Memory B cell (primary cell): ENCODE results near the gene GNG7.
"Not testable (repeated sequence)": the region's sequence is repeated elsewhere in the genome, so short reads cannot be mapped to it uniquely, and the experiment has no call there.

Experiments
- ATAC-seq: fragments of 150-1000 bp; cut with Tn5 transposase; 2 replicates; pipeline ENCODE4 v1.10.0; 2021; ENCODE audit warnings: low read depth, mild to moderate bottlenecking, moderate library complexity
- DNase-seq, 2 donors: peaks; one replicate each; pipeline ENCODE4 v3.0.0; 2022; ENCODE audit warnings: low spot score in 2 of 2
- H3K27ac Mint-ChIP-seq: one replicate; pipeline ENCODE4 v1.8.0; 2022; ENCODE audit warnings: mild to moderate bottlenecking, moderate library complexity, mixed read lengths
- H3K27me3 Mint-ChIP-seq: one replicate; pipeline ENCODE4 v1.8.0; 2022; ENCODE audit warnings: mixed read lengths
- H3K36me3 Mint-ChIP-seq: one replicate; pipeline ENCODE4 v1.8.0; 2022; ENCODE audit warnings: mild to moderate bottlenecking, mixed read lengths
- H3K4me1 Mint-ChIP-seq: one replicate; pipeline ENCODE4 v1.8.0; 2022; ENCODE audit warnings: mixed read lengths
- H3K4me3 Mint-ChIP-seq: one replicate; pipeline ENCODE4 v1.8.0; 2022; ENCODE audit warnings: mild to moderate bottlenecking, moderate library complexity, mixed read lengths
- H3K9me3 Mint-ChIP-seq: one replicate; pipeline ENCODE4 v1.8.0; 2022; ENCODE audit warnings: mixed read lengths

The GNG7 gene

GRCh38 chr19:2549701-2550191 is 152.7 kb downstream of the GNG7 start:
- DNase-seq (no peak), ATAC-seq (no peak)
- H3K4me1 Mint-ChIP-seq, result peaks cover 20% of the 10 kb centered on the region
- no peak overlapping the region for H3K4me3 Mint-ChIP-seq
- no peaks in the 10 kb centered on the region for H3K9me3 Mint-ChIP-seq
- H3K27ac Mint-ChIP-seq, result peak overlapping the region; percentile 45
- H3K27me3 Mint-ChIP-seq, result no peaks in the 10 kb centered on the region
- peaks cover 10% of the 10 kb centered on the region for H3K36me3 Mint-ChIP-seq

DNA sequence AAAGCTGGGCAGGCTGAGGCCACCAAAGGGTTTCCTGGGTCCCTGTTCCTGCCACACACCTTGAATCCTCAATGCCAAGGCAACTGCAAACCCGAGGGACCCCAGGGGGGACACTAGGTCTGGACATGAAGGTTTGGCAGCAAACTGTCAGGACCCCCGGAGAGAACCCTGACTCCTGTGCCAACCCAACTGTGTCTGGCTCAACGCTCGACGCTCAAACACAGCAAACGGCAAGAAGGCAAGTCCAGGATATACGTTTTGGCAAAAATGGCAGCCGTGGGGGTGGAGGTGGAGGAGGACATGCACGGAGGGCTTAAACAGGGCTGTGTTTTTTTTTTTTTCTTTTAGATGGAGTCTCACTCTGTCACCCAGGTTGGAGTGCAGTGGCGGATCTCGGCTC is 153.5 kb downstream of the GNG7 start:
- peaks cover 10% of the 10 kb centered on the region for H3K36me3 Mint-ChIP-seq
- no peak for DNase-seq
- H3K27me3 Mint-ChIP-seq, result no peaks in the 10 kb centered on the region
- H3K27ac Mint-ChIP-seq, result no peak overlapping the region
- H3K9me3 Mint-ChIP-seq, result no peaks in the 10 kb centered on the region
- H3K4me1 Mint-ChIP-seq, result peaks cover 22% of the 10 kb centered on the region
- no peak for ATAC-seq
- H3K4me3 Mint-ChIP-seq, result no peak overlapping the region

DNA sequence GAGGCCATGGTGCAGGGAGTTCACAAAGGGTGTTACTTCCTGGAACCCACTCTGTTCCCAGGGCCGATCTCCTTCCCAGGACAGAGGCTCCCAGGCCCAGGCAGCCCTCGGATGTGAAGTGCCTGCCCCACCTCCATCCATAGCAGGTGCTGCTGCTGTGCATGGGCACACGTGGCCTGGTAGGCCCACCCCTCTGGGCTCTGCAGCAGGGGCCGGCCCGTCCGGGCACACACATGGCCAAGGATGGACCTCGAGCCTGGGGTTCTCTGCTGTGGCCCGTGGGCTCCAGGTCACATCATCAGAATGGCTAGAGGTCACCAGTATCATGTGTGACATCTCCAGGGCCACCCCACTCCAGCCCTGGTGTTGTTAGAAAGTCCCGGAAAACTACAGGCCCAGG is 154.8 kb downstream of the GNG7 start:
- Mint-ChIP-seq H3K9me3 (no peaks in the 10 kb centered on the region), H3K4me1 (peaks cover 20% of the 10 kb centered on the region), H3K4me3 (no peak overlapping the region), H3K36me3 (peaks cover 10% of the 10 kb centered on the region), H3K27ac (no peak overlapping the region), H3K27me3 (no peaks in the 10 kb centered on the region)
- no peak for ATAC-seq
- no peak for DNase-seq

DNA sequence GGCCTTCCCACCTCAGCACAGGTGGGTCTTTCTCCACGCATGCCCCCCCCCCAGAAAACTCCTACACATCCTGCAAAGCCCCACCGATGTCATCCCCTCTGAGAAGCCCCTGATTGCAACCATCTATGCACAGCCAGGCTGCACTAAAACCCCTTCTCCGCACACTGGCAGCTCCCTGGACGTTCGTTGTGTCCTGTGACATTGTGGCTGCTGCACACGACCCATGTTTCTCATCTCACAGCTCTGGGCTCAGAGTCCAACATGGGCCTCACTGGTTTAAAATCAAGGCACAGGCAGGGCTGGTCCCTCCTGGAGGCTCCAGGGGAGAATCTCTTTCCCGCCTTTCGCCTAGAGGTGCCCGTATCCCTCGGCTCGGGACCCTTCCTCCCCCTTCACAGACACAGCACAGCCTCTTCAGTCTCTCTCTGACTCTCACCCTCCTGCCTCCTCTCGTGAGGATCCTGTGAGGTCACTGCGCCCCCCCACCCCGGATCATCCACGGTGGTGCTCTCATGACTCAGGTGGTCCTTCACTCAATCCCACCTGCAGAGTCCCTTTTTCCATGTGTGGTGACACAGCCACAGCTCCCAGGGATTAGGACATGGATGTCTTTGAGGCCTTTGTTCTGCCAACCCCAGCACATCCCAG is 155.3 kb downstream of the GNG7 start:
- peaks cover 10% of the 10 kb centered on the region for H3K36me3 Mint-ChIP-seq
- no peak for DNase-seq
- no peak overlapping the region for H3K4me3 Mint-ChIP-seq
- no peaks in the 10 kb centered on the region for H3K27me3 Mint-ChIP-seq
- no peak for ATAC-seq
- H3K9me3 Mint-ChIP-seq, result no peaks in the 10 kb centered on the region
- peaks cover 20% of the 10 kb centered on the region for H3K4me1 Mint-ChIP-seq
- no peak overlapping the region for H3K27ac Mint-ChIP-seq

DNA sequence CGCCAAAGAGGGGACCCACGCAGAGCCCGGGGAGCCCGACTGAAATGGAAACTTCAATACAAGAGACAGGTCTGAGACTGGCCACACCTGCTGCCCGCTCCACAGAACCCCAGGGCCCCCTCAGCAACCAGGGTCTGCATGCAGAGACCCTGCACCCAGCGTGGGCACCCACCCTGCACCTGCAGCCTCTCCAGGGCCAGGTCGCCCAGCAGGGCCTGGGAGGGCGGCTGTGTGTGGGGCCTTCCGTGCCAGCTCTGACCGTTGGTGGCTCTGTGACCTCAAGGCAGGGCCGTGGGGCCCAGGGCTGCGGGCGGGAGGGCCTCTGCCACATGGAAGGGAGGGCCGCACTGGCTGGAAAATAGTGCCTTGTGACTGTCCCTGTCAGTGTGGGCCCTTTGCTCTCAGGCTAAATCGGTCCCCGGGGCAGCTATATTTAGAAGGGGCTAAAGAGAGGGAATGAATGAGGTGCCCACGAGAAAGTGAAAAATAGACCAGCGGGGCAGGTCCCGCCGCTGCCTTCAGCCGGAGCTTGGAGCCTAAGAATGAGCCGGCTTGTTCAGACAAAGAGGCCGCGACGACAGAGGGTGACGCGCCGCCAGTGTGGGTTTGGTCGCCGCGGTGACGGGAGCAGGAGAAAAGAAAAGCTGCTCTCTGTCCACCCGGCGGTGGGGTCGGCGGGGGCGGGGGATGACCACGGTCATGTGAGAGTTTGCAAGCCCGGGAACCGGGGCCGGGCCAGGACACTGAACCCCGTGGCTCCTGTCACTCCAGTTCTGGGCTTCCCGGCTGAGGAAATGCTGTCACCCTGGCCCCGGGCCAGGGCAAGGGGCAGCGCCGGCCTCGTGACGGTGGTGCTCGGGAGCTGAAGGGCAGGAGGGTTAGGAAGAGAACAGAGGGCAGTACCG is 156.1 kb downstream of the GNG7 start:
- no peak overlapping the region for H3K27ac Mint-ChIP-seq
- H3K4me3 Mint-ChIP-seq, result peak overlapping the region; percentile 14
- DNase-seq (no peak), ATAC-seq (no peak)
- H3K9me3 Mint-ChIP-seq, result no peaks in the 10 kb centered on the region
- H3K27me3 Mint-ChIP-seq, result no peaks in the 10 kb centered on the region
- H3K36me3 Mint-ChIP-seq, result peaks cover 10% of the 10 kb centered on the region
- peaks cover 15% of the 10 kb centered on the region for H3K4me1 Mint-ChIP-seq

- H3K27me3 Mint-ChIP-seq, H3K9me3 Mint-ChIP-seq, ATAC-seq, DNase-seq, H3K36me3 Mint-ChIP-seq: not testable (repeated sequence)
- Mint-ChIP-seq H3K4me1 (peaks cover 15% of the 10 kb centered on the region), H3K27ac (peak overlapping the region; percentile 66), H3K4me3 (peak overlapping the region; percentile 48)
Measured at GRCh38 chr19:2545416-2546127, 156.9 kb downstream of the GNG7 start.

GRCh38 chr19:2544576-2545415 is 157.7 kb downstream of the GNG7 start:
- Mint-ChIP-seq H3K27me3 (no peaks in the 10 kb centered on the region), H3K27ac (peak overlapping the region; percentile 66), H3K36me3 (peaks cover 13% of the 10 kb centered on the region), H3K9me3 (no peaks in the 10 kb centered on the region), H3K4me3 (peak overlapping the region; percentile 48), H3K4me1 (peaks cover 18% of the 10 kb centered on the region)
- ATAC-seq (peak; percentile 70), DNase-seq (peak; percentile 44 to 50)

DNA sequence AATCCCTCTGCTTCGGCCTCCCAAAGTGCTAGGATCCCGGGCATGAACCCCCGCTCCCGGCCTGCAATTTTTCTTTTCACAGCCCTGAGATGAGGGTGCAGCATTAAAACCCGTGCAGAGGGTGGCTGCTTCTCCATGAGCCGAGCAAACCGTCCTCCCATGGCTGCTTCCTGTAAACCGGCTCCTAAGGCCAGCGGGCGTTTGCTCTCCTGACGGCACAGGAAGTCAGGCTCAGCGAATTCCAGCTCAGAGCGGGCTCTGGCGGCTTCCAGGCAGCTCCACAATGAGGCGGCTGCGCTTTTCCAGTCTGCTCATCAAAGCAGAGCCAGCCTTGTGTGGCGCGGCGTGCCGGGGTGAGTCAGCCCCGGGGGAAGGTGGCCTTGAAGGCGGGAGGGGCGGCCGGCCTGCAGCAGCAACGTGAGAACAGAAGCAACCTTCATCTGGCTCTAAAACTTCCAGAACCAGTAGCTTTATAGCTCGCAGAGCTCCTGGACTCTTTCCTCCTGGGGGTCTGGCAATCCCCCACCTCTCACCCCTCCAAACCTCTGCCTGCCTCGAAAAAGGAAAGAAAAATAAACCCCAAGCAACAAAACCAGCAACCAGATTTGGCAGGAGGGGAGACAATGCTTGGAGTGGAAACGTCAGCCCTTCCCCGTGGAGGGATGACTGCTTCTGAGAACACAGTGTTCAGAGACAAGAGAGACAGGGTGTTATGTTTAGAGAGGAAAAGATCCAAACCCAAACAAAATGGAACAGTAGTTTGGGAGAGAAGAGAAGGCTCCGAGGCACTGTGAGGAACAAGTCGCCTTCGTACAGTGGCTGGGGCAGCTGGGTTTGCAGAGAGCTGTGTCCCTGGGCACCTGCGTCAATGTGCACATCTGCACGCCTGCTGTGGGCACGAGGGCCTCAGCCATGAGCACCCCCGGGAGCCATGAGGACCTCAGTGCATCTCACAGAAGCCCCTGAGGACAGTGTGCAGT is 158.7 kb downstream of the GNG7 start:
- DNase-seq, result no peak
- Mint-ChIP-seq H3K4me1 (peaks cover 22% of the 10 kb centered on the region), H3K27ac (peak overlapping the region; percentile 51), H3K27me3 (no peaks in the 10 kb centered on the region), H3K36me3 (peaks cover 9% of the 10 kb centered on the region), H3K4me3 (peak overlapping the region; percentile 52), H3K9me3 (no peaks in the 10 kb centered on the region)
- ATAC-seq, result peak; percentile 67

DNA sequence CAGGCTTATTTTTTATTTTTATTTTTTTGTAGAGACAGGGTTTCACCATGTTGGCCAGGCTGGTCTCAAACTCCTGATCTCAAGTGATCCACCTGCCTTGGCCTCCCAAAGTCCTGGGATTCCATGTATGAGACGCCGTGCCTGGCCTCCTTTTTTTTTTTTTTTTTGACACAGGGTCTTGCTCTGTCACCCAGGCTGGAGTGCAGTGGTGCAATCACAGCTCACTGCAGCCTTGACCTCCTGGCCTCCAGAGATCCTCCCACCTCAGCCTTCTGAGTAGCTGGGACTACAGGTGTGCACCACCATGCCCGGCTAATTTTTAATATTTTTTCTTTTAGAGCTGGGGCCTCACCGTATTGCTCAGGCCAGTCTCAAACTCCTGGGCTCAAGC is 159.4 kb downstream of the GNG7 start:
- H3K9me3 Mint-ChIP-seq, H3K27ac Mint-ChIP-seq: not testable (repeated sequence)

GRCh38 chr19:2542341-2543069 is 160.0 kb downstream of the GNG7 start:
- Mint-ChIP-seq H3K4me1 (peaks cover 22% of the 10 kb centered on the region), H3K36me3 (peaks cover 12% of the 10 kb centered on the region), H3K27me3 (no peaks in the 10 kb centered on the region), H3K4me3 (no peak overlapping the region), H3K9me3 (no peaks in the 10 kb centered on the region), H3K27ac (no peak overlapping the region)
- ATAC-seq (no peak), DNase-seq (no peak)

More for the DNA sequence above, 159.4 kb downstream of the GNG7 start:
- ATAC-seq, H3K36me3 Mint-ChIP-seq, H3K27me3 Mint-ChIP-seq, DNase-seq, H3K4me3 Mint-ChIP-seq: not testable (repeated sequence)
- H3K4me1 Mint-ChIP-seq, result peaks cover 22% of the 10 kb centered on the region

- Mint-ChIP-seq H3K9me3 (no peaks in the 10 kb centered on the region), H3K4me1 (peaks cover 18% of the 10 kb centered on the region), H3K27ac (no peak overlapping the region), H3K4me3 (no peak overlapping the region), H3K27me3 (no peaks in the 10 kb centered on the region), H3K36me3 (peaks cover 7% of the 10 kb centered on the region)
- DNase-seq, result no peak
- ATAC-seq, result no peak
Measured at GRCh38 chr19:2540646-2541454, 161.6 kb downstream of the GNG7 start.
